ENCODE measurements around the gene ABCC1.
"Not testable (repeated sequence)": the region's sequence is repeated elsewhere in the genome, so short reads cannot be mapped to it uniquely, and the experiment has no call there.

DNA sequence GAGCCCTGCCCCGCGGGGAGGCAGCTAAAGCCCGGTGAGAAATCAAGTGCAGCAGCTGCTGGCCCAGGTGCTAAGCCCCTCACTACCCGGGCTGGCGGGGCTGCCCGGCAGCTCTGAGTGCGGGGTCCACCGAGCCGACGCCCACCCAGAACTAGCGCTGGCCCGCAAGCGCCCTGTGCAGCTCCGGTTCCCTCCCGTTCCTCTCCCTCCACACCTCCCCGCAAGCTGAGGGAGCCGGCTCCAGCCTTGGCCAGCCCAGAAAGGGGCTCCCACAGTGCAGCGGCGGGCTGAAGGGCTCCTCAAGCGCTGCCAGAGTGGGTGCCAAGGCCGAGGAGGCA, 155.4 kb downstream of the ABCC1 start:
- TF ChIP-seq, protein P1, sequence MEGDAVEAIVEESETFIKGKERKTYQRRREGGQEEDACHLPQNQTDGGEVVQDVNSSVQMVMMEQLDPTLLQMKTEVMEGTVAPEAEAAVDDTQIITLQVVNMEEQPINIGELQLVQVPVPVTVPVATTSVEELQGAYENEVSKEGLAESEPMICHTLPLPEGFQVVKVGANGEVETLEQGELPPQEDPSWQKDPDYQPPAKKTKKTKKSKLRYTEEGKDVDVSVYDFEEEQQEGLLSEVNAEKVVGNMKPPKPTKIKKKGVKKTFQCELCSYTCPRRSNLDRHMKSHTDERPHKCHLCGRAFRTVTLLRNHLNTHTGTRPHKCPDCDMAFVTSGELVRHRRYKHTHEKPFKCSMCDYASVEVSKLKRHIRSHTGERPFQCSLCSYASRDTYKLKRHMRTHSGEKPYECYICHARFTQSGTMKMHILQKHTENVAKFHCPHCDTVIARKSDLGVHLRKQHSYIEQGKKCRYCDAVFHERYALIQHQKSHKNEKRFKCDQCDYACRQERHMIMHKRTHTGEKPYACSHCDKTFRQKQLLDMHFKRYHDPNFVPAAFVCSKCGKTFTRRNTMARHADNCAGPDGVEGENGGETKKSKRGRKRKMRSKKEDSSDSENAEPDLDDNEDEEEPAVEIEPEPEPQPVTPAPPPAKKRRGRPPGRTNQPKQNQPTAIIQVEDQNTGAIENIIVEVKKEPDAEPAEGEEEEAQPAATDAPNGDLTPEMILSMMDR (conservative IDR thresholded peaks at IDR 0.05 in 1 of 2, IDR thresholded peaks at IDR 0.05 in 1 of 2; ENCODE audit: low read depth in 1 of 2, low read length in 2 of 2), result not testable (repeated sequence)
- TF ChIP-seq EZH2 (IDR thresholded peaks at IDR 0.05; ENCODE audit: low read length, missing control alignments), result not testable (repeated sequence)
